ENCODE measurements around the gene CALML5. TPM values are rescaled to one million over a fixed set of nuclear protein-coding genes. Genes with fewer than 3 reads are reported as not detected.

The CALML5 gene
- polyA plus RNA-seq, 1 donor from 2014 or later: not detected

- Histone ChIP-seq H3K79me2 (replicated peaks; ENCODE audit: insufficient read depth, low read length) (no peaks in the 10 kb centered on the region), H3K4me3 (ENCODE audit: low read length) (no peak overlapping the region), H3F3A (ENCODE audit: insufficient read depth, low read length, poor library complexity, severe bottlenecking) (no peaks in the 10 kb centered on the region), H3K36me3 (ENCODE audit: insufficient read depth, low read length) (no peaks in the 10 kb centered on the region), H2AFZ (ENCODE audit: low read depth, low read length) (no peak overlapping the region), H4K20me1 (ENCODE audit: insufficient read depth) (no peaks in the 10 kb centered on the region), H3K27me3 (ENCODE audit: insufficient read depth, low read depth, low read length) (no peaks in the 10 kb centered on the region), H3K4me2 (ENCODE audit: low read length) (no peak overlapping the region), H3K9me2 (ENCODE audit: insufficient read depth, low read length) (no peaks in the 10 kb centered on the region), H3K9ac (ENCODE audit: low read length) (no peak overlapping the region), H3K27ac (ENCODE audit: low read length) (no peak overlapping the region), H3K9me3 (ENCODE audit: low read length) (no peaks in the 10 kb centered on the region)
- TF ChIP-seq SMC3 (conservative IDR thresholded peaks at IDR 0.05; ENCODE audit: poor library complexity) (no peak), CTCF (IDR thresholded peaks at IDR 0.05; ENCODE audit: poor library complexity, severe bottlenecking) (no peak), POLR2AphosphoS5 (IDR thresholded peaks at IDR 0.05) (no peak), MXI1 (conservative IDR thresholded peaks at IDR 0.05; ENCODE audit: poor library complexity, severe bottlenecking) (no peak), EZH2 (IDR thresholded peaks at IDR 0.05; ENCODE audit: borderline replicate concordance, insufficient read depth, low read length, poor library complexity, severe bottlenecking) (no peak), EP300 (conservative IDR thresholded peaks at IDR 0.05; ENCODE audit: poor library complexity, severe bottlenecking) (no peak), TAF1 (IDR thresholded peaks at IDR 0.05; ENCODE audit: low read depth) (no peak), RAD21 (conservative IDR thresholded peaks at IDR 0.05) (no peak)
- TF ChIP-seq, protein P1, sequence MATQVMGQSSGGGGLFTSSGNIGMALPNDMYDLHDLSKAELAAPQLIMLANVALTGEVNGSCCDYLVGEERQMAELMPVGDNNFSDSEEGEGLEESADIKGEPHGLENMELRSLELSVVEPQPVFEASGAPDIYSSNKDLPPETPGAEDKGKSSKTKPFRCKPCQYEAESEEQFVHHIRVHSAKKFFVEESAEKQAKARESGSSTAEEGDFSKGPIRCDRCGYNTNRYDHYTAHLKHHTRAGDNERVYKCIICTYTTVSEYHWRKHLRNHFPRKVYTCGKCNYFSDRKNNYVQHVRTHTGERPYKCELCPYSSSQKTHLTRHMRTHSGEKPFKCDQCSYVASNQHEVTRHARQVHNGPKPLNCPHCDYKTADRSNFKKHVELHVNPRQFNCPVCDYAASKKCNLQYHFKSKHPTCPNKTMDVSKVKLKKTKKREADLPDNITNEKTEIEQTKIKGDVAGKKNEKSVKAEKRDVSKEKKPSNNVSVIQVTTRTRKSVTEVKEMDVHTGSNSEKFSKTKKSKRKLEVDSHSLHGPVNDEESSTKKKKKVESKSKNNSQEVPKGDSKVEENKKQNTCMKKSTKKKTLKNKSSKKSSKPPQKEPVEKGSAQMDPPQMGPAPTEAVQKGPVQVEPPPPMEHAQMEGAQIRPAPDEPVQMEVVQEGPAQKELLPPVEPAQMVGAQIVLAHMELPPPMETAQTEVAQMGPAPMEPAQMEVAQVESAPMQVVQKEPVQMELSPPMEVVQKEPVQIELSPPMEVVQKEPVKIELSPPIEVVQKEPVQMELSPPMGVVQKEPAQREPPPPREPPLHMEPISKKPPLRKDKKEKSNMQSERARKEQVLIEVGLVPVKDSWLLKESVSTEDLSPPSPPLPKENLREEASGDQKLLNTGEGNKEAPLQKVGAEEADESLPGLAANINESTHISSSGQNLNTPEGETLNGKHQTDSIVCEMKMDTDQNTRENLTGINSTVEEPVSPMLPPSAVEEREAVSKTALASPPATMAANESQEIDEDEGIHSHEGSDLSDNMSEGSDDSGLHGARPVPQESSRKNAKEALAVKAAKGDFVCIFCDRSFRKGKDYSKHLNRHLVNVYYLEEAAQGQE (IDR thresholded peaks at IDR 0.05; ENCODE audit: borderline replicate concordance): no peak
Measured at GRCh38 chr10:5525561-5526341, 26.4 kb upstream of the CALML5 start.

- Histone ChIP-seq H3K27me3 (ENCODE audit: insufficient read depth, low read depth, low read length) (no peaks in the 10 kb centered on the region), H3K4me2 (ENCODE audit: low read length) (no peak within 1 kb of the TSS), H3F3A (ENCODE audit: insufficient read depth, low read length, poor library complexity, severe bottlenecking) (no peaks in the 10 kb centered on the region), H3K36me3 (ENCODE audit: insufficient read depth, low read length) (no peaks in the 10 kb centered on the region), H3K9ac (ENCODE audit: low read length) (no peak within 1 kb of the TSS), H4K20me1 (ENCODE audit: insufficient read depth) (no peaks in the 10 kb centered on the region), H3K27ac (ENCODE audit: low read length) (no peak within 1 kb of the TSS), H3K4me3 (ENCODE audit: low read length) (no peak within 1 kb of the TSS), H2AFZ (ENCODE audit: low read depth, low read length) (no peak within 1 kb of the TSS), H3K9me3 (ENCODE audit: low read length) (no peaks in the 10 kb centered on the region), H3K9me2 (ENCODE audit: insufficient read depth, low read length) (no peaks in the 10 kb centered on the region), H3K79me2 (replicated peaks; ENCODE audit: insufficient read depth, low read length) (no peaks in the 10 kb centered on the region)
- TF ChIP-seq RAD21 (conservative IDR thresholded peaks at IDR 0.05) (no peak), EP300 (conservative IDR thresholded peaks at IDR 0.05; ENCODE audit: poor library complexity, severe bottlenecking) (no peak), SMC3 (conservative IDR thresholded peaks at IDR 0.05; ENCODE audit: poor library complexity) (no peak), CTCF (IDR thresholded peaks at IDR 0.05; ENCODE audit: poor library complexity, severe bottlenecking) (no peak), TAF1 (IDR thresholded peaks at IDR 0.05; ENCODE audit: low read depth) (no peak), EZH2 (IDR thresholded peaks at IDR 0.05; ENCODE audit: borderline replicate concordance, insufficient read depth, low read length, poor library complexity, severe bottlenecking) (no peak), POLR2AphosphoS5 (IDR thresholded peaks at IDR 0.05) (no peak), MXI1 (conservative IDR thresholded peaks at IDR 0.05; ENCODE audit: poor library complexity, severe bottlenecking) (no peak)
- TF ChIP-seq, protein P1 (IDR thresholded peaks at IDR 0.05; ENCODE audit: borderline replicate concordance): no peak
Measured at GRCh38 chr10:5524641-5525560, 25.5 kb upstream of the CALML5 start, which contains the start of gene CALML3. Gene CALML3, plus strand, starts transcription at chr10:5524961. Its CDS starts 125 bp downstream, at chr10:5525086.

Measured in neural cell (in vitro differentiated cells).